Adrenal gland (tissue), 12 donors: ENCODE measurements around the gene C8G. TPM values are rescaled to one million over a fixed set of nuclear protein-coding genes. Genes with fewer than 3 reads are reported as not detected.

Experiments
- DNase-seq, 7 donors: peaks; one replicate each; pipeline ENCODE4 v3.0.0-alpha.2; 2019 to 2020
- H3K27ac ChIP-seq, 5 donors: fragments of 200-600 bp; sonication (generic) in 4 of 5; 1 replicate in 3 of 5; 2 replicates in 2 of 5; pipeline versions ENCODE4 v1.5.1 to v1.8.0; 2016 to 2020; ENCODE audit warnings: mild to moderate bottlenecking in 1 of 5
- H3K27me3 ChIP-seq: fragments of 200-600 bp; 2 replicates; pipeline ENCODE4 v1.8.0; 2021
- H3K36me3 ChIP-seq, 2 donors: fragments of 200-600 bp; replicated peaks in 1 of 2; 1 replicate in 1 of 2; 2 replicates in 1 of 2; pipeline versions ENCODE4 v1.5.1 to v1.8.0; 2018 to 2022
- H3K4me1 ChIP-seq, 2 donors: fragments of 200-600 bp; replicated peaks in 1 of 2; 1 replicate in 1 of 2; 2 replicates in 1 of 2; pipeline versions ENCODE4 v1.5.1 to v1.8.0; 2018 to 2021
- H3K4me3 ChIP-seq, 4 donors: fragments of 200-600 bp; sonication (generic) in 3 of 4; one replicate each; pipeline ENCODE4 v1.5.1; 2016 to 2018
- H3K9me3 ChIP-seq, 3 donors: fragments of 200-600 bp; sonication (generic) in 1 of 3; replicated peaks in 1 of 3; 1 replicate in 2 of 3; 2 replicates in 1 of 3; pipeline versions ENCODE4 v1.5.1 to v1.8.0; 2016 to 2021
- POLR2A ChIP-seq, 2 donors: fragments of 450-650 bp; IDR thresholded peaks; one replicate each; pipeline ENCODE4 v1.6.1; 2017; ENCODE audit warnings: antibody characterized with exemption in 2 of 2, mild to moderate bottlenecking in 2 of 2, moderate library complexity in 1 of 2
- WGBS, 4 donors: extraction: QIAGEN DNeasy Blood & Tissue Kit in 2 of 4; methylation state at CpG; one replicate each; pipeline versions ENCODE4 v1.1.5 to v1.1.7; 2013 to 2017; 5-methylcytosine and 5-hydroxymethylcytosine counted together
- intact Hi-C, 2 donors: fragments of 100-400 bp; cut with DNase I; formaldehyde crosslinking; loops; one replicate each; pipeline versions ENCODE4 v1.14.1 to v1.15.0; 2022 to 2023
- polyA plus RNA-seq, 3 donors: library from polyadenylated mRNA; stranded (reverse); fragments of 200-250 nt in 2 of 3; fragments of 350-450 nt in 1 of 3; fragmentation: Illumina TruSeq in 1 of 3; extraction: RNeasy Lipid Tissue Mini Kit (QIAGEN cat#74804) in 1 of 3; gene quantifications; one replicate each; pipeline ENCODE4 v1.2.3, GENCODE V29; 2013 to 2014
- total RNA-seq, 9 donors: library from RNA; depleted of rRNA in 4 of 9; stranded (reverse); fragments of >200 nt in 4 of 9; fragments of 120-200 nt in 1 of 9; fragmentation: NEBNext Ultra II Directional in 1 of 9; extraction: Animal tissue kit (Norgen Biotek cat#: 25700) in 1 of 9; gene quantifications; one replicate each; pipeline versions ENCODE4 v1.1.0 to v1.2.4, GENCODE V29; 2013 to 2023
- TF ChIP-seq, protein P1 (sequence below), 6 experiments: fragments of 450-650 bp in 4 of 6; fragments of 200-600 bp in 2 of 6; sonication (generic) in 1 of 6; IDR thresholded peaks; 1 replicate in 5 of 6; 2 replicates in 1 of 6; pipeline versions ENCODE4 v1.5.1 to v1.8.0; 2016 to 2021; ENCODE audit warnings: antibody characterized with exemption in 6 of 6, mild to moderate bottlenecking in 2 of 6, moderate library complexity in 1 of 6
- donor health status: healthy with polysubstance abuse.
- donor health status: Bipolar disorder and iron deficiency.
- donor health status: DM: yes; HTN: yes; CAD: no.
- donor health status: DM: no; HTN: no; CAD: no.
- donor health status: DM: no; HTN: no; CAD: no.
- donor health status: DM: yes; HTN: yes; CAD: no.

C8G gene
- total and polyA plus RNA-seq, 12 donors = 0.68 to 5.5 (median 2.2) TPM; not detected in 6

DNA sequence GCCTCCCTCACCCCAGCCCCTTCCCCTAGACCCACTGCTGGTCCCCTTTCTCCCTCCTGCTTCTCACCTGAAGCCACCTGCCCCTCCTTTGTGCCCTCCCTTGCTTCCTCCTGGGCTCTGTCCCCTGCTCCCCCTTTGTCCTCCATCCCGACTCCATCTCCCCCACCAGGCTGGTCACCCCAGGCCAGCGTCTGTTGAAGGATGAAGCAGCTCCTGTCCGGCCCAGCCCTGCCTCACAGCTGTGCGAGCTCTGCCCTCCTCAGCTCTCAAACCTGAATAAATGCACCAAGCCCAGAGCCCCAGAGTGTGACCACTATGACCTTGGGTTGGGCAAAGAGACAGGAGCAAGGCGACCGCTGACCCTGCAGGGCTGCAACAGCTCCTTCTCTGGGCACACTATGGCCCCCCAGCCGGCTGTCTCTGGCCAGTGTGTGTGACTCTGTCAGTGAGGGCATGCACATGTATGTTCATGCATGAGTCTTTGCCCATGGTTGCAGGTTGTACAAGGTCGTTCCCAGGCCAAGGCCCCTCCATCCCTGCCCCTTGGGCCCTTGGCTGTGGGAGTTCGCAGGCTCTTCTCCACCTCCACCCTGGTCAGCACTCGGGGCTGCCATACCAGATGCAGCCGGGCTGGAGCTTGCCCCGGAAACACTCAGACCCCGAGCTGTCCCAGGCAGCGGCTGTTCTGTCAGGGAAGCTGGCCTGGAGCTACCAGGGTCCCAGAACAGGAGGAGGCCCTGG, 10.3 kb downstream of the C8G start:
- no peak for DNase-seq
- H3K9me3 ChIP-seq = no peaks in the 10 kb centered on the region
- H3K36me3 ChIP-seq = no peaks in the 10 kb centered on the region
- intact Hi-C loops = loop anchor here in 1 of 2 donors (5.0 kb wide), 1 partner anchor 67 kb away; no protein-coding TSS in a partner anchor
- H3K4me3 ChIP-seq = no peak overlapping the region
- no peak for TF ChIP-seq POLR2A (IDR thresholded peaks at IDR 0.05)
- TF ChIP-seq, protein P1, sequence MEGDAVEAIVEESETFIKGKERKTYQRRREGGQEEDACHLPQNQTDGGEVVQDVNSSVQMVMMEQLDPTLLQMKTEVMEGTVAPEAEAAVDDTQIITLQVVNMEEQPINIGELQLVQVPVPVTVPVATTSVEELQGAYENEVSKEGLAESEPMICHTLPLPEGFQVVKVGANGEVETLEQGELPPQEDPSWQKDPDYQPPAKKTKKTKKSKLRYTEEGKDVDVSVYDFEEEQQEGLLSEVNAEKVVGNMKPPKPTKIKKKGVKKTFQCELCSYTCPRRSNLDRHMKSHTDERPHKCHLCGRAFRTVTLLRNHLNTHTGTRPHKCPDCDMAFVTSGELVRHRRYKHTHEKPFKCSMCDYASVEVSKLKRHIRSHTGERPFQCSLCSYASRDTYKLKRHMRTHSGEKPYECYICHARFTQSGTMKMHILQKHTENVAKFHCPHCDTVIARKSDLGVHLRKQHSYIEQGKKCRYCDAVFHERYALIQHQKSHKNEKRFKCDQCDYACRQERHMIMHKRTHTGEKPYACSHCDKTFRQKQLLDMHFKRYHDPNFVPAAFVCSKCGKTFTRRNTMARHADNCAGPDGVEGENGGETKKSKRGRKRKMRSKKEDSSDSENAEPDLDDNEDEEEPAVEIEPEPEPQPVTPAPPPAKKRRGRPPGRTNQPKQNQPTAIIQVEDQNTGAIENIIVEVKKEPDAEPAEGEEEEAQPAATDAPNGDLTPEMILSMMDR (IDR thresholded peaks at IDR 0.05) = no peak
- peaks cover 4 to 20% of the 10 kb centered on the region in 2 donors for H3K4me1 ChIP-seq
- WGBS, 4 donors = 83 to 94% (median 86%) methylated on average over 6 to 14 of the region's 14 CpGs
- no peak overlapping the region for H3K27ac ChIP-seq
- no peaks in the 10 kb centered on the region for H3K27me3 ChIP-seq

DNA sequence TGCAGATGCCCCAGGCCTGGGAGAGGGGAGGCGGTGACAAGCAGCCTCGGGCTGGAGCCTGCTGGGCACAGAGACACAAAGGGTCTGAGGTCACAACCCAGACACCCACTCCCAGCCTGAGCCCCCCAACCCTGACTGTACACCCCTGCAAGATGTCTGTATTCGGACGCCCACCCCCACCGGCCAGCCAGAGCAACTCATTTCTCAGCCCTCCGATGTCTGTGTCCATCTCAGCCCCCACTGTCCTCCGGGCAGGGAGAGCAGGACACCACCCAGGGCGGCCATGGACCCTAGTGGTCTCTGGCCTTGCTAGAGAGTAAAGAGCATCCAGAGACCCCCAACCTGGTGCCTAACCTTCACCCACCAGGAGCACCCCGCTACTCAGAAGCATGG, 10.9 kb downstream of the C8G start:
- Histone ChIP-seq H3K9me3 (no peaks in the 10 kb centered on the region), H3K4me3 (no peak overlapping the region), H3K4me1 (peaks cover 0 to 16% of the 10 kb centered on the region in 2 donors), H3K27me3 (no peaks in the 10 kb centered on the region), H3K27ac (no peak overlapping the region), H3K36me3 (no peaks in the 10 kb centered on the region)
- WGBS, 4 donors = 94 to 100% (median 97%) methylated on average over 1 to 9 of the region's 9 CpGs
- DNase-seq = no peak
- TF ChIP-seq, protein P1 (IDR thresholded peaks at IDR 0.05) = no peak
- no peak for TF ChIP-seq POLR2A (IDR thresholded peaks at IDR 0.05)
- intact Hi-C loops = loop anchor here in 1 of 2 donors (5.0 kb wide), 1 partner anchor 66 kb away; no protein-coding TSS in a partner anchor

DNA sequence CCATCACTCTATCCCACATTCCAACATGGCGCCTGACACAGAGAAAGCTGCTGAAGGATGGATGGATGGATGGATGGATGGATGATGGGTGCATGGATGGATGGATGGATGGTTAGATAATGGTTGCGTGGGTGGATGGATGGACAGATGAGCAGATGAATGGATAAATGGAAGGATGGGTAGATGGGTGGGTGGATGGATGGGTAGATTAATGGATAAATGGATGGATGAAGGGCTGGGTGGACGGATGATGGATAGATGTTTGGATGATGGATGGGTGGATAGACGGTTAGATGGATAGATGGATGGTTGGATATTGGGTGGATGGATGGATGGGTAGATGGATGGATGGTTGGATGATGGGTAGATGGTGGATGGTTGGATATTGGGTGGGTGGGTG, 11.6 kb downstream of the C8G start:
- no peaks in the 10 kb centered on the region for H3K9me3 ChIP-seq
- TF ChIP-seq POLR2A (IDR thresholded peaks at IDR 0.05) = no peak
- TF ChIP-seq, protein P1 (IDR thresholded peaks at IDR 0.05) = no peak
- no peak overlapping the region for H3K4me3 ChIP-seq
- peaks cover 0 to 14% of the 10 kb centered on the region in 2 donors for H3K4me1 ChIP-seq
- DNase-seq = no peak
- WGBS, 4 donors = 93 to 100% (median 94%) methylated on average over 4 of the region's 4 CpGs
- no peak overlapping the region for H3K27ac ChIP-seq
- no peaks in the 10 kb centered on the region for H3K36me3 ChIP-seq
- intact Hi-C loops = loop anchor here in 1 of 2 donors (5.0 kb wide), 1 partner anchor 66 kb away; no protein-coding TSS in a partner anchor
- H3K27me3 ChIP-seq = no peaks in the 10 kb centered on the region

DNA sequence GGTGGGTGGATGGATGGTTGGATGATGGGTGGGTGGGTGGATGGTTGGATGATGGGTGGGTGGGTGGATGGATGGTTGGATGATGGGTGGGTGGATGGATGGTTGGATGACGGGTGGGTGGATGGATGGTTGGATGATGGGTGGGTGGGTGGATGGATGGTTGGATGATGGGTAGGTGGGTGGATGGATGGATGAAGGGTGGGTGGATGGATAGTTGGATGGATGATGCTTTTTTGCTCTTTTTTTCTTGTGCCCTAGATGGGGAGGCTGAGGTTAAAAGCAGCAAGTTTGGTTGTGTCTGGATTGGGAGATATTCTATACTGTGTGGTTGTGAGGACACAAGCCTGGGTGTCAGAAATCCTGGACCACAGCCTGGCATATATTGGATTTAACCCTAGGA, 12.4 kb downstream of the C8G start:
- Histone ChIP-seq H3K36me3 (no peaks in the 10 kb centered on the region), H3K27me3 (no peaks in the 10 kb centered on the region), H3K4me3 (no peak overlapping the region), H3K4me1 (peaks cover 0 to 5% of the 10 kb centered on the region in 2 donors), H3K9me3 (no peaks in the 10 kb centered on the region), H3K27ac (no peak overlapping the region)
- WGBS, 4 donors = 82 to 100% (median 90%) methylated on average over 1 of the region's 1 CpG
- TF ChIP-seq, protein P1 (IDR thresholded peaks at IDR 0.05) = no peak
- no peak for TF ChIP-seq POLR2A (IDR thresholded peaks at IDR 0.05)
- no peak for DNase-seq
- intact Hi-C loops = loop anchor here in 1 of 2 donors (5.0 kb wide), 1 partner anchor 65 kb away; no protein-coding TSS in a partner anchor
